CD1c-positive myeloid dendritic cell (primary cell): Measurements from ENCODE around the gene HBB.

Source experiments
- DNase-seq: peaks from one replicate; pipeline ENCODE4 v3.0.0-alpha.2; 2016; ENCODE audit errors: extremely low spot score

The HBB gene

GRCh38 chr11:5227681-5228080, 810 bp upstream of the HBB start:
- DNase-seq, result no peak

- no peak for DNase-seq
These were observed 1.4 kb downstream of the HBB start for GRCh38 chr11:5225480-5225871.

GRCh38 chr11:5224538-5225479, 2.1 kb downstream of the HBB start:
- DNase-seq, result no peak

GRCh38 chr11:5223686-5224085, 3.2 kb downstream of the HBB start:
- no peak for DNase-seq

GRCh38 chr11:5223146-5223545, 3.7 kb downstream of the HBB start:
- no peak for DNase-seq

- DNase-seq, result no peak
These were observed 16.4 kb downstream of the HBB start for GRCh38 chr11:5210376-5210885.

GRCh38 chr11:5204787-5205186, 22.1 kb downstream of the HBB start:
- DNase-seq, result peak; percentile 16

- no peak for DNase-seq
These were observed 23.5 kb downstream of the HBB start for GRCh38 chr11:5203366-5203765.

- no peak for DNase-seq
These were observed 26.3 kb downstream of the HBB start, which contains the start of gene OR51V1 for GRCh38 chr11:5200582-5200981. Gene OR51V1 (minus strand): TSS chr11:5200682. CDS start chr11:5200682, 0 bp downstream.

- DNase-seq, result no peak
These were observed 28.6 kb downstream of the HBB start for GRCh38 chr11:5198285-5198684.

GRCh38 chr11:5197536-5197935, 29.3 kb downstream of the HBB start:
- peak; percentile 32 for DNase-seq

GRCh38 chr11:5196731-5197130, 30.1 kb downstream of the HBB start:
- DNase-seq, result no peak

GRCh38 chr11:5196067-5196466, 30.8 kb downstream of the HBB start:
- no peak for DNase-seq

- no peak for DNase-seq
These were observed 34.1 kb downstream of the HBB start for GRCh38 chr11:5192738-5193137.

- DNase-seq, result no peak
These were observed 38.7 kb downstream of the HBB start for GRCh38 chr11:5188201-5188600.

- no peak for DNase-seq
These were observed 48.6 kb downstream of the HBB start for GRCh38 chr11:5178046-5178837.
